SIG-M5 treated with dmso at 0.1 percent for 504 hours (cell line): ENCODE data around the gene ECE1.
"Not testable (repeated sequence)": the region's sequence is repeated elsewhere in the genome, so short reads cannot be mapped to it uniquely, and the experiment has no call there.

Experiments used
- DNase-seq: peaks from one replicate; lab custom pipeline; 2025; ENCODE audit not compliant: unreplicated experiment; lab: John Stamatoyannopoulos, UW

The ECE1 gene

DNA sequence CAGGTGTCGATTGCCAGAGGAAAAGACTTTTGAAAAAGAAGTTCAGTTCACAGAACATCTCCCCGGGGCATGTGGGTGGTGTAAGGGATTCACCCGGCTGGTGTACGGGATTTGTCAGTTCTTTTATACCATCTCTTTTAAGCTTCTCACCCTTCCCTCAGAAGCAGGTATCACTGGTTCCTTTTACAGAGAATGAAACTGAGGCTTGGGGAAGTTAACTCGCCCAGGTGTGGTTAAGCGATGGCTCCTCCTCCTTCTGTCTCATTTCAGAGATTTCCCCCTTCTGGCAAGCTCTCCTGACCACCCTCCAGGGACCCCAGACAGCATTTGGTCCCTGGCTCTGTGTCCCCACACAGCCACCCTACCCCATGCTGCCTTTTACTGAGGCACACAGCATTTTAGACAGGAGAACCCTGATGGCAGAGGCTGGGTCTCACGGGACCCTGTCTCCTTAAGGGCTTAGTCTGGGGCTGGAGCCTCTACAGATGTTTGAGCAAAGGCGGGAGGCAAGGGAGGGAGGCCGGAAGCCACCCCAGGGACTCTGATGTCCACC is 2.8 kb upstream of the ECE1 start:
- DNase-seq, result no peak

DNA sequence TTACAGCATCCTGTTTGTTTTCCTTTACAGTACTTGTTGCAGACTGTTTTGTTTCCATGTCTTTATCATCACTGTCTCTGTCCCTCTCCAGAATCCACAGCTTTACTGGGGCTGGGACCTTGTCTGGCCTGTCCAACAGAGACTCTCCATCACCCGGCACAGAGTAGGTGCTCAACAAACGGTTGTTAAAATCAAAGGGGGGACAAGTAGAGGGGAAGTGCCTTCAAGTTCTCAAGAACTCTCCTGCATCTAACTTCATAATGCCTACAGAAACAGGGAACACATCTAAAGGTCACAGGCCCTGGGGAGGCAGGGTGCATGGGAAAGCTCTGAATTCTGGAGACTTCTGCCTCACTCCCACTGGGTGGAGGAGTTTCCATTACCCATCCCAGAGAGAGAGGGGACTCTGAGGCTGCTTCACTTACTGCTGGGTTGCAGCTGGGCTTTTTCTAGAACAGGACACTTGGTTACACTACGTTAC is 2.3 kb upstream of the ECE1 start:
- DNase-seq, result no peak

GRCh38 chr1:21291964-21292363 is 1.7 kb upstream of the ECE1 start:
- no peak for DNase-seq

DNA sequence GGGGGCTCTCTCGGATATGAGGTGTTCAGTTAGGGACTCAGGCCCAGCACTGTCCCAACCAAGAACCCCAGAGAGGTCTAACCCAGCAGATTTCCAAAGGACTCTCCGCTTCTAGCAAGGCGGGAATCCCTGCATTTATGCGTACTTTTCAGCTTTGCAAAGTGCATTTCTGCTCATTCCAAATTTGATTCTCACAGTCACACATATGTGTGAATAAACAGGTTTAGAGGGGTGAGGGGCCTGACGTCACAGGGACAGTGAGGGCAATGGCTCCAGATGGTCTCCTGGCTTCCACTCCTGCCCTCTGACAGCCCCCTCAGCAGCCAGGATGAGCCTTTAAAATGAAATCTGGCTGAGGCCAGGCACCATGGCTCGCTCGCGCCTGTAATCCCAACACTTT is 921 bp upstream of the ECE1 start:
- no peak for DNase-seq

DNA sequence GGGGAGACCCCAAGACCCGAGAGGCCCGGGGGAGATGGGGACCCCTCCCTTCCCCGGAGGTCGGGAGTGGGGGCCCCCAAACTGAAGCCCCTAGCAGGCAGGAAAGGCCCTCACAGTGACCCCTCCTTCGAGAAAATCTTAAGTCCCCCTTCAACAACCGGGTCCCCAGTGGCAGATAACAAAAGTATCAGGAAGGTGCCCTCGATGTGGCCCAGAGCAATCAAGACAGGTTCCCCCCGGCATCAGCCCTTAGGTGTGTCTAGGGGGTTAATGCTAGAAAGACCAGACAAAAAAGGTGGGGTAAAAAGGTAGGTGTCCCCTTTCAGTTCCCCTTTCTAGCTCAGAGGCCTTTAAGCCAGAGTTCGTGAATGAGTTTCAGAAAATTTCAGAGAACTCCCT is 282 bp upstream of the ECE1 start:
- DNase-seq, result no peak

DNA sequence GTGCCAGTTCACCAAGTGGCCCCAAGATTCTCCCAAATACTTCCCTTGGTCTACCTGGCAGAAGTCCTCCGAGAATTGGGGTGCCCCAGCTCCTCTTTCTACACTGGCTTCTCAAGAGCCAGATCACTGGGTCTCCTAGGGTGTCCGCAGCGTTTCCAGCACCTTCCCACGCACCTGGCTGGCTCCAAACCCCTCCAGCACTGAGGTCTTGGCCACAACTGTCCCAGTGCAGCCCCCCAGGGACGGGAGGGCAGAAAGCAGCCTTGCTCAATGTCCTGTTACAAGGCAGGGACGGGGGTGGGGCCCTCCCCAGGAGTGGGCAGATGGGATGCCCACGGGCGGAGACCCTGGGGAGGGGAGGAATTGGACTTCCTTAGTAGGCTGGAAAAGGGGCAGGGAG is 1.1 kb downstream of the ECE1 start:
- no peak for DNase-seq

GRCh38 chr1:21287905-21288514 is 2.3 kb downstream of the ECE1 start:
- no peak for DNase-seq

DNA sequence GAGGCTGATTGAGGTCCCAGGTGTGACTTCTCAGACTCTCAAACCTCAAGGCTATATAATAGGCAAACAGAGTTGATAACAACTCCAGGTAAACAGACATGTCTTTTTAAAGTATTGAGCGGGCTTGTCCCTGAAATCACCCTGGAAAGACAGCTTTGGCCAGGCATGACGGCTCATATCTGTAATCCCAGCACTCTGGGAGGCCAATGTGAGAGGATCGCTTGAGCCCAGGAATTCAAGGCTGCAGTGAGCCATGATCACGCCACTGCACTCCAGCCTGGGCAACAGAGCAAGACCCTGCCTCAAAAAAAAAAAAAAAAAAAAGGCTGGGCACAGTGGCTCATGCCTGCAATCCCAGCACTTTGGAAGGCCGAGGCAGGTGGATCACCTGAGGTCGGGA is 4.9 kb downstream of the ECE1 start:
- DNase-seq, result not testable (repeated sequence)

DNA sequence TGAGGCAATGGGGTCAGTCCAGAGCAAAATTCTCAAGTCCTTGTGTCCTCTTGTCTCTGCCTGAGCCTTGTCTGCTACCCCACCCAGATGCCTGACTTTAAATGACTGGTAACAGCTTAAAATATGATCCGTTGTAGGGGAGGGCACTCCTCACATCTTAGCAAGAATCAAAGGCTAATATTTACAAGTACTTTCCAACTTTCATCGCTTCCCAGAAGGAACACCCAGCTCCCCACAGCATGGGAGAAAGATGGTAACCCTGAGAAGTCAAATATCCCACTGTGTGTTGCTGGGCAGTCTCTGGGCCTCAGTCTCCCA is 5.2 kb downstream of the ECE1 start:
- no peak for DNase-seq

DNA sequence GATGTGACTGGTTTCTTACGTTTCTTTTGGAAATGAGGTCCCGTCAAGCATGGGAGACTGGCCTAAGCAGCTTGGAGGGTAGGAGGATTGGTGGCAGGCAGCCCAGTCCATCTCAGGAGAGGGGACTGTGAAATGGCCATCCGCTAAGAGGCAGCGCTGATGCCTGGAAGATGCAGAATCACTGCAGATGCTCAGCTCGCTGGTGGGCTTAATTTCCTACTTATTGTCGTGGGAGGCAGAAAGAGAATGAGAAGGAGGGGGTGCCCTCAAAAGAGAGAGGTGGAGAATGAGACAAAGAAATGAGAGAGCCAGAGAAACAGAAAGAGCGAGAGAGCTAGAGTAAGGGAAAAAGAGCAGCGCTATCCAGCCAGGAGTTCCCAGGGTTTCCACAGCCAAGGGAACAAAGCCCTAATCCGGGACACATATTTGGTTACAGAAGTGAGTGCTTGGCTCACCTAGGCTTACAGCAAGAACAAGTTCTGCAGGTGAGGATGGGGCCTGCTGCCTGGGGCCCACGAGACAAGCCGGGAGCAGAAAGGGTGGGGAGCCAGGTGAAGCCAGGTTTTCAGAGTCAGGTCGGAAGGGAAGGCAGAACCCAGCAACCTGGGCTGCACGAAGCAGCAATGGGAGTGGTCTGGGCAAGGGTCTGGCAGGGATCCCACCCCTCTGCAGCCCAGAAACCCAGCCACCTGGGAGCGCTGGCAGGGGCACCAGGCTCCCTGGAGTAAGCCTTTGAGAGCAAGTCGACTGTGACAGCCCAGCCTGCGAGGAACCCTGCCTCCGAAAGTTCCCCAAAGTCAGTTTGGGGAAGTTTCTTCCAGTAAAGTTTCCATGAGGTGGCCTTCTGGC is 5.8 kb downstream of the ECE1 start:
- peak; percentile 32 for DNase-seq

DNA sequence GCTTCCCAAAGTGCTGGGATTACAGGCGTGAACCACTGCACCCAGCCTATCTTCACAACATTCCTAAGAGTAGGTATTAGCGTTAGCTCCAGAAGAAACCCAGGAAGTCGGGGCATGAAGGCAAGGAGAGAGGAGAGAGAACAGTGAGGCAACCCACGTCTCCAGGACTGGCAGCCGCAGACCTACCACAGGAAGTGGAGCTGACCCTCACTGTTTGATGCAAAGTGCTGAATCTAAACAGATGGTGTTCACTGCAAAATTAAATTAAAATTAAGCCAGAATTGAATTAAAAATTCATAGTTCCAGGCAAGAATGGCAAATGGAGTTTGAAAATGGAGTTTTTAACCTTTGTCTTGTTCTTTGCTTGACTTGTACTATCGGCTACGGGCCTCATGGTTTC is 6.7 kb downstream of the ECE1 start:
- no peak for DNase-seq

DNA sequence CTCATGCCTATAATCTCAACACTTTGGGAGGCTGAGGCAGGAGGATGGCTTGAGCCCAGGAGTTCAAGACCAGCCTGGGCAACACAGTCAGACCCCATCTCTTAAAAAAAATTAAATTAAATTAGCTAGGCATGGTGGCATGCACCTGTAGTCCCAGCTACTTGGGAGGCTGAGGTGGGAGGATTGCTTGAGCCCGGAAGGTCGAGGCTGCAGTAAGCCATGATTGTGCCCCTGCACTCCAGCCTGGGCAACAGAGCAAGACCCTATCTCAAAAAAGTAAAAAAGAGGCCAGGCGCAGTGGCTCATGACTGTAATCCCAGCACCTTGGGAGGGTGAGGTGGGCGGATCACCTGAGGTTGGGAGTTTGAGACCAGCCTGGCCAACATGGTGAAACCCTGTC is 8.2 kb downstream of the ECE1 start:
- DNase-seq, result not testable (repeated sequence)

GRCh38 chr1:21280482-21280881 is 9.8 kb downstream of the ECE1 start:
- no peak for DNase-seq

- DNase-seq, result no peak
These were observed 10.2 kb downstream of the ECE1 start for GRCh38 chr1:21280011-21280471.

DNA sequence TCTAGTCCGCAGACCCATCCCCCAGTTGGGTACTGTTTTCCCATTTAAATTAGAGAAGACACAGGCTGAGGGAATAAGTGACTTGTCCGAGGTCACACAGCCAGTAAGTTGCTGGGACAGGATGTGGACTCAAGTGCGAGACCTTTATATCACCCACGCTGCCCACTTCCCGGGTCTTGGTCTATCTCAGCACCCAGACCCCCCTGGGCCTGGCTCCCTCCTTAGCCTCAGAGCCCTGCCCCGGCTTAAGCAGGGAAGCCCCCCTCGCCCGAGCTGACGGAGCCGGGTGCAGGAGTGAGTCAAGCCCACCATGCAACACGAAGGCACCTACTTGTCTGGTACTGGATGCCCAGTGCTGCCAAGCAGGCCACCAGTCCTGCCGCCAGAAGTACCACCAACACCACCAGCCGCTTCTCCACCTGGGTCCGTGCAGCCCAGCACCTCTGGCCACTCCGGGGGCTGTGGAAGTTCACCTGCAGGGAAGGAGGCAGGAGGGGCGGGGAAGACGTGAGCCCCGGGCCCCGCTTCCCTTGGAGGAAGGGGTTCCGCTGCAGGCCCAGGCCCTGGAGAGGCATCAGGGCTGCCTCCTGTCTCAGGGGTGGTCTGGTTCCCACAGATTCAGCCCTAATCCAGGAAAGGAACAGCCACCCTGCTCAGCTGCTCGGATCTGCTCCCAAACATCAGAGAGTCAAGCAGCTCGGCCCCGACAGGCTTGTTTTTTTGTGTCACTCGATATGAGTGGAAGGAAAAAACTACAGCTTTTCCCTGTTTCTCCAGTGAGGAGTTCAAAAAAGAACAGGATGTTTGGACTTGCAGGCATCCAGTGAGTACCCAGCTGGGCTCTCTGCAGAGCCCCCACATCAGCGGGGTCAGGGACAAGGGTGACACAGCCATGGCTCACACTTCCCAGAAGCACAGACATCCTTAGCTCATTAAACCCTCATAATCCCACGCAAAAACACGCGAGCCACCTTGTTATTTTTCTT is 11.1 kb downstream of the ECE1 start:
- no peak for DNase-seq

DNA sequence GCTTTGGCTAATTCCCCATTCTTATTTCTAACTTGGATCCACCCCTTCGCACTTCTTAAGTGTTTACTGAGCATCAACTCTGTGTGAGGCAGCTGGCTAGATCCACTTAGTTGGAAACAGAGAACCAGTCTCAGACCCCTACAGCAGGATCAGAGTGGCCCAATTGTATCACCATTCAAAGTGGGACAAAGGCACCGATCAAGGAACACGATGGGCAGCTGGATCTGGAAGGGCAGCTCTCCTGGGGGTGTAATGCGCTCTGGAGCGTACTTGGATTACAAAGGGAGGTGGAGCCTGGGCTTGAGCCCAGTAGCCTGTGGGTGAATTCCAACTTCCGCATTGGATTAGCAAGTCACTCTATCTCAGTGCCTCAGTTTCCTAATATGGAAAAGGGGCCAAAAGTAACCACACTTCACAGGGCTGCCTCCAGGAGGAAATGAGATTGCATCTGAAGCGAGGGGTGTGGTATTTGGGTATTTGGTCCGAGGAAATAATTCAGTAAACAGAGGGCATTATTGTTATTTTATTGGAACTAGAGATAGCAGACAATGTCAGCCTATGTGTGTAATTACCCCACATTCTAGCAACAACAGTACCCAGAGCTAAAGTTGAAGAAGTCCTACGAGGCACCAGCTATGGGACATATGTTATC is 11.9 kb downstream of the ECE1 start:
- DNase-seq, result no peak

DNA sequence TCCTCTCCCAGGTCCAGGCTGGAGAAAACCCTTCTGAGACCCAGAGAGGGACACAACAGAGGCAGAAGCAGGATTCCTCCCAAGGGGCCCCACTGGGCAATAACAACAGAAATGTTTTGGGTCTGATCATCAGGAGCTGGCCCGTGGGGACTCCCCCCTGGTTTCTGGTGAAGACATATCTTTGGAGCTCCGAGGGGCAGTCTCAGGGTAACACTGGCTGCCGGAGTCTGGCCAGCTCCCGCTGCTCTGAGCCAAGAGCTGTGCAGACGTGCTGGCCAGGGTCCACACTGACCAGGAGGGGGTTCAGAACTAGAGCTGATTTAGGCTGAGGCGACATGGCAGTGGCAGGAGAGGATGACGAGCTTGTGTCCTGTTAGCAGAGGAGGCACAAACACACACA is 13.1 kb downstream of the ECE1 start:
- no peak for DNase-seq

GRCh38 chr1:21272540-21272939 is 17.7 kb downstream of the ECE1 start:
- DNase-seq, result no peak

DNA sequence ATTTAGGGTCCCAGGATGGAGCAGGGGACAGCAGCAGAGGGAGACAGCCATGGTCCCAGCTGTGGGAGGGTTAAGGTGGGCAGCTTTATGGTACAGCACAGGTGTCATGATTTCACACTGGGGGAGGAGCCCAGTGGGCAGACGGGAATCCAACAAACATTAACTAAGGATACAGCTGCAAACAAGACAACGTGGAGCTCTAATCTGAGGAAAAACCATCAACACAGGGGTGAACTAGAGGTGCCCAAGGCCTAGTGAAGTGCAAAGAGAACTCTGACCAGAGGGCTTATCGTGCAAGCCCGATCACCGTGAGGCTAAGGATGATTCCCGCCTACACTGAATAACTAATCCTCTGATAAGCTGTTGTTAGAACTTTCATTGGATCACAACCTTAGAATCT is 18.7 kb downstream of the ECE1 start:
- DNase-seq, result no peak

DNA sequence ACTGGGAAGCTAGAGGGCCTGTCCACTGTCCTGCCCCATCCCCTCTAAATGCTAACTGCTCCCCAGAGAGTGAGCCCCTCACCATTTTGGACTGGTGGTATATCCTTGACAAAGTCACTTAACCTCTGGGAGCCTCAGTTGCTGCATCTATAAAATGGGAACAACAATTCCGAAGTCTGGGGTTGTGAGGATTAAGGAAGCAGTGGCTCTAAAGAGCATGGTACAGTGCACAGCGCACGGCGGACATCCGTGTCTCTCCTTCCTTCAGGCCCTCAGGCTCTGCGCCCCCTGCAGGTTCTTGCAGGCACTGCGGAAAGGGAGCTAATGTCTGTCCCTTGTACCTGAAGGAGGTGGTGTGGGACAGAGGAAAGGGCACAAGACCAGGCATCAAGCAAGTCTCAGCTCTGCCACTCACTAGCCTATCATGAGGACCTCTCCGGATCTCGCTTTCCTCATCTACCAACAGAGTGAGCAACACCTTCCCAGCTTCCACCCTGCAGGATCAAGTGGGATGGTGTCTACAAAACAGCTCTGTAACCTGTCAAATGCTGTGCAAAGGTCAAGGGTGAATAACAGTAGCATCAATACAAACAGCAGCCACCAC is 20.1 kb downstream of the ECE1 start:
- DNase-seq, result no peak
